HEK293 (cell line): ENCODE data around the gene LILRA2.
"Not testable (repeated sequence)": the region's sequence is repeated elsewhere in the genome, so short reads cannot be mapped to it uniquely, and the experiment has no call there.

Experiments
- CTCF ChIP-seq: fragments of 450-650 bp; formaldehyde crosslinking; IDR thresholded peaks from 2 replicates; pipeline ENCODE4 v1.5.1; 2016; ENCODE audit warnings: missing biosample characterization, missing genetic modification characterization
- REST ChIP-seq: fragments of 450-650 bp; formaldehyde crosslinking; IDR thresholded peaks from 2 replicates; pipeline ENCODE4 v1.5.1; 2016; ENCODE audit warnings: missing biosample characterization, missing genetic modification characterization
- ZNF747 ChIP-seq: fragments of 450-650 bp; formaldehyde crosslinking; IDR thresholded peaks from 2 replicates; pipeline ENCODE4 v1.5.1; 2016; ENCODE audit warnings: missing biosample characterization, missing genetic modification characterization

GRCh38 chr19:54627912-54628311 is 54.3 kb downstream of the LILRA2 start:
- TF ChIP-seq REST (tag by site-specific recombination); CTCF (tag by site-specific recombination); ZNF747: not testable (repeated sequence)
